K562 (cell line): ENCODE results near the gene SULT2B1. TPM values are rescaled to one million over a fixed set of nuclear protein-coding genes. Genes with fewer than 3 reads are reported as not detected.

Source experiments
- ARNT ChIP-seq, 2 experiments: fragments of 450-650 bp; IDR thresholded peaks; 2 replicates each; pipeline ENCODE4 v1.6.1; 2016; ENCODE audit warnings: mild to moderate bottlenecking in 1 of 2
- BHLHE40 ChIP-seq: IDR thresholded peaks from 2 replicates; pipeline ENCODE4 v1.6.1; 2011; ENCODE audit warnings: low read length, improper control_type of control experiment
- EHMT2 ChIP-seq: fragments of 450-650 bp; IDR thresholded peaks from 2 replicates; pipeline ENCODE4 v1.6.1; 2018; ENCODE audit warnings: antibody characterized with exemption
- FOXA3 ChIP-seq, 2 experiments: fragments of 450-650 bp in 1 of 2; sonication (generic) in 1 of 2; formaldehyde crosslinking; IDR thresholded peaks in 1 of 2; conservative IDR thresholded peaks in 1 of 2; 2 replicates each; pipeline versions ENCODE4 v1.4.0 to v1.8.0; 2020 to 2022; ENCODE audit warnings: mild to moderate bottlenecking in 2 of 2, missing genetic modification reagents in 1 of 2
- GATAD2B ChIP-seq: fragments of 450-650 bp; IDR thresholded peaks from 2 replicates; pipeline ENCODE4 v1.6.1; 2017; ENCODE audit warnings: mild to moderate bottlenecking, borderline replicate concordance
- HDAC3 ChIP-seq: fragments of 450-650 bp; IDR thresholded peaks from 2 replicates; pipeline ENCODE4 v1.6.1; 2018; ENCODE audit warnings: borderline replicate concordance, mild to moderate bottlenecking, moderate library complexity; ENCODE audit not compliant: partially characterized antibody
- ILF3 ChIP-seq: fragments of 450-650 bp; IDR thresholded peaks from 2 replicates; pipeline ENCODE4 v1.6.1; 2018; ENCODE audit warnings: antibody characterized with exemption, mild to moderate bottlenecking, moderate library complexity, borderline replicate concordance
- IRF2 ChIP-seq: sonication (generic); formaldehyde crosslinking; IDR thresholded peaks from 2 replicates; pipeline ENCODE4 v1.8.1; 2022; ENCODE audit warnings: mild to moderate bottlenecking, missing genetic modification reagents
- KDM2B ChIP-seq: fragments of 250-450 bp; sonication (Bioruptor Pico); IDR thresholded peaks from 2 replicates; pipeline ENCODE4 v1.8.0; 2021; ENCODE audit warnings: mild to moderate bottlenecking, moderate library complexity
- PCBP1 ChIP-seq: fragments of 200-400 bp; formaldehyde crosslinking; IDR thresholded peaks from 2 replicates; pipeline ENCODE4 v1.6.1; 2018; ENCODE audit warnings: mild to moderate bottlenecking, low read depth, low read length; ENCODE audit not compliant: poor library complexity, severe bottlenecking
- RBM15 ChIP-seq: fragments of 200-400 bp; formaldehyde crosslinking; IDR thresholded peaks from 2 replicates; pipeline ENCODE4 v1.6.1; 2018; ENCODE audit warnings: mild to moderate bottlenecking, low read length, moderate library complexity; ENCODE audit not compliant: insufficient read depth
- TCF7L2 ChIP-seq: fragments of 150-350 bp; IDR thresholded peaks from 2 replicates; pipeline ENCODE4 v1.6.1; 2016; ENCODE audit warnings: low read depth, mild to moderate bottlenecking, low read length, moderate library complexity
- ZFP30 ChIP-seq: fragments of 250-450 bp; sonication (Bioruptor Pico); IDR thresholded peaks from 2 replicates; pipeline ENCODE4 v1.8.0; 2022; ENCODE audit warnings: moderate library complexity, mild to moderate bottlenecking, inconsistent platforms, borderline replicate concordance
- ZNF140 ChIP-seq: fragments of 250-450 bp; sonication (Bioruptor Pico); IDR thresholded peaks from 2 replicates; pipeline ENCODE4 v1.8.0; 2021; ENCODE audit warnings: moderate library complexity, mild to moderate bottlenecking, inconsistent platforms
- ZNF232 ChIP-seq: sonication (generic); formaldehyde crosslinking; IDR thresholded peaks from 2 replicates; pipeline ENCODE4 v1.8.0; 2022; ENCODE audit warnings: mild to moderate bottlenecking, missing genetic modification reagents
- ZNF561 ChIP-seq: fragments of 450-650 bp; formaldehyde crosslinking; conservative IDR thresholded peaks from 2 replicates; pipeline ENCODE4 v1.4.0; 2020; ENCODE audit warnings: mild to moderate bottlenecking, moderate library complexity
- polyA plus RNA-seq, 8 experiments: library from polyadenylated mRNA; depleted of rRNA in 4 of 8; stranded (reverse) in 5 of 8; unstranded in 3 of 8; fragments of >200 nt; fragmentation: Nextera tagmentation in 2 of 8; fragmentation: Illumina TruSeq in 1 of 8; extraction: Ambion mirVana in 2 of 8; extraction: Trizol in 1 of 8; gene quantifications; 2 replicates each; pipeline versions ENCODE4 v1.2.1 to v1.2.3, GENCODE V29; 2011 to 2014; ENCODE audit warnings: inconsistent platforms in 1 of 8, missing spikeins in 1 of 8
- total RNA-seq, 7 experiments: library from RNA; depleted of rRNA in 6 of 7; stranded (reverse); fragments of >200 nt in 6 of 7; fragmentation: Illumina TruSeq in 2 of 7; extraction: Trizol in 2 of 7; gene quantifications; 2 replicates each; pipeline versions ENCODE4 v1.2.1 to v1.2.3, GENCODE V29; 2011 to 2021; ENCODE audit warnings: low replicate concordance in 1 of 7
- TF ChIP-seq, protein P1 (sequence below): fragments of 450-650 bp; IDR thresholded peaks from 2 replicates; pipeline ENCODE4 v1.6.1; 2016; ENCODE audit warnings: low read depth
- TF ChIP-seq, protein P2 (sequence below): fragments of 450-650 bp; formaldehyde crosslinking; IDR thresholded peaks from 2 replicates; pipeline ENCODE4 v1.4.0; 2020; ENCODE audit warnings: mild to moderate bottlenecking, moderate library complexity

The SULT2B1 gene
- total and polyA plus RNA-seq, 9 of the 15 experiments (the other 6 are each of a cell fraction or from before 2014, with no cell fraction given), result 0.09 to 0.62 (median 0.22) TPM; not detected in 2

DNA sequence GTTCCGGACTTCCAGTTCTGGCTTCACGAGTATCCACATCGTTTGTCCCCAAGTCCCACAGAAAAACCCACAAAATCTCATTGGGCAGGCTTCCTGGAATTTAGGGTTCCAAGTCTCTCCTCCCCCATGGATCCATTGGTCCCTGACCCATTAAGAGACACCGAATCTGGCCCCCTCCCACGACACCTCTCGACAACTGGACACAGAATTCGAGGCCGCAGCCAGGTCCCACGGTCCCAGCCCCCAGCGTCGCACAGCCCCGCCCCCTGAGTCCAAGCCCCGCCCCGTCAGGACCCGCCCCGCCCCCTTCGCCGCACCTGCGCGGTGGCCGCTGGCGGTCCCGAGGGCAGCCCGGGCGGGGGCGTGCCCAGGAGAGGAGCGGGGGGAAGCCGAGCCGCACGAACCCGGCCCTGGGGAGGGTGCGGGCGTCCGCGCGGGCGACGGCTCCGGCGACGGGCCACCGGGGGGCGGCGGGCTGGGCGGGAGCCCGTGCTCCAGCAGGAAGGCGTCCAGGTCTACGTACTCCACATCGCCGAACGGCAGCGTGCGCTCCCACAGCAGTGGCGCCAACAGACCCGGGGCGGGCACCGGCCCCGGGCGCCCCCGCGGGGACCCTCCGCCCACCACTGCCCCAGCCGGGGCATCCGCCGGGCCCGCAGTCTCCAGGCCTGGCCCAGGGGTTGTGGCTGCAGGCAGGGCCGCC lies 83.4 kb downstream of the SULT2B1 start (continued):
- TF ChIP-seq ZNF140 (CRISPR knock-in tag), result no peak
- TF ChIP-seq, protein P1, sequence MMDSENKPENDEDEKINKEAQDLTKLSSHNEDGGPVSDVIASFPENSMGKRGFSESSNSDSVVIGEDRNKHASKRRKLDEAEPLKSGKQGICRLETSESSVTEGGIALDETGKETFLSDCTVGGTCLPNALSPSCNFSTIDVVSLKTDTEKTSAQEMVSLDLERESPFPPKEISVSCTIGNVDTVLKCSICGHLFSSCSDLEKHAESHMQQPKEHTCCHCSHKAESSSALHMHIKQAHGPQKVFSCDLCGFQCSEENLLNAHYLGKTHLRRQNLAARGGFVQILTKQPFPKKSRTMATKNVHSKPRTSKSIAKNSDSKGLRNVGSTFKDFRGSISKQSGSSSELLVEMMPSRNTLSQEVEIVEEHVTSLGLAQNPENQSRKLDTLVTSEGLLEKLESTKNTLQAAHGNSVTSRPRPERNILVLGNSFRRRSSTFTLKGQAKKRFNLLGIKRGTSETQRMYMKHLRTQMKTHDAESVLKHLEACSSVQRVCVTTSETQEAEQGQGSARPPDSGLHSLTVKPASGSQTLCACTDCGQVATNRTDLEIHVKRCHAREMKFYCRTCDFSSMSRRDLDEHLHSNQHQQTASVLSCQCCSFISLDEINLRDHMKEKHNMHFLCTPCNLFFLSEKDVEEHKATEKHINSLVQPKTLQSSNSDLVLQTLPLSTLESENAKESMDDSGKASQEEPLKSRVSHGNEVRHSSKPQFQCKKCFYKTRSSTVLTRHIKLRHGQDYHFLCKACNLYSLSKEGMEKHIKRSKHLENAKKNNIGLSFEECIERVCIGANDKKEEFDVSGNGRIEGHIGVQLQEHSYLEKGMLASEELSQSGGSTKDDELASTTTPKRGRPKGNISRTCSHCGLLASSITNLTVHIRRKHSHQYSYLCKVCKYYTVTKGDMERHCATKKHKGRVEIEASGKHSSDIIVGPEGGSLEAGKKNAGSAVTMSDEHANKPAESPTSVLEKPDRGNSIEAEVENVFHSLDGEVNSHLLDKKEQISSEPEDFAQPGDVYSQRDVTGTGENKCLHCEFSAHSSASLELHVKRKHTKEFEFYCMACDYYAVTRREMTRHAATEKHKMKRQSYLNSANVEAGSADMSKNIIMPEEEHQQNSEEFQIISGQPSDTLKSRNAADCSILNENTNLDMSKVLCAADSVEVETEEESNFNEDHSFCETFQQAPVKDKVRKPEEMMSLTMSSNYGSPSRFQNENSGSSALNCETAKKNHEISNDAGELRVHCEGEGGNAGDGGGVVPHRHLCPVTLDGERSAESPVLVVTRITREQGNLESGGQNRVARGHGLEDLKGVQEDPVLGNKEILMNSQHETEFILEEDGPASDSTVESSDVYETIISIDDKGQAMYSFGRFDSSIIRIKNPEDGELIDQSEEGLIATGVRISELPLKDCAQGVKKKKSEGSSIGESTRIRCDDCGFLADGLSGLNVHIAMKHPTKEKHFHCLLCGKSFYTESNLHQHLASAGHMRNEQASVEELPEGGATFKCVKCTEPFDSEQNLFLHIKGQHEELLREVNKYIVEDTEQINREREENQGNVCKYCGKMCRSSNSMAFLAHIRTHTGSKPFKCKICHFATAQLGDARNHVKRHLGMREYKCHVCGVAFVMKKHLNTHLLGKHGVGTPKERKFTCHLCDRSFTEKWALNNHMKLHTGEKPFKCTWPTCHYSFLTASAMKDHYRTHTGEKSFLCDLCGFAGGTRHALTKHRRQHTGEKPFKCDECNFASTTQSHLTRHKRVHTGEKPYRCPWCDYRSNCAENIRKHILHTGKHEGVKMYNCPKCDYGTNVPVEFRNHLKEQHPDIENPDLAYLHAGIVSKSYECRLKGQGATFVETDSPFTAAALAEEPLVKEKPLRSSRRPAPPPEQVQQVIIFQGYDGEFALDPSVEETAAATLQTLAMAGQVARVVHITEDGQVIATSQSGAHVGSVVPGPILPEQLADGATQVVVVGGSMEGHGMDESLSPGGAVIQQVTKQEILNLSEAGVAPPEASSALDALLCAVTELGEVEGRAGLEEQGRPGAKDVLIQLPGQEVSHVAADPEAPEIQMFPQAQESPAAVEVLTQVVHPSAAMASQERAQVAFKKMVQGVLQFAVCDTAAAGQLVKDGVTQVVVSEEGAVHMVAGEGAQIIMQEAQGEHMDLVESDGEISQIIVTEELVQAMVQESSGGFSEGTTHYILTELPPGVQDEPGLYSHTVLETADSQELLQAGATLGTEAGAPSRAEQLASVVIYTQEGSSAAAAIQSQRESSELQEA, result no peak
- TF ChIP-seq KDM2B (CRISPR knock-in tag), result no peak
- TF ChIP-seq FOXA3 (CRISPR knock-in tag; conservative IDR thresholded peaks at IDR 0.05 in 1 of 2, IDR thresholded peaks at IDR 0.05 in 1 of 2), result no peak
- no peak for TF ChIP-seq ZNF561 (CRISPR knock-in tag)
- no peak for TF ChIP-seq ARNT (IDR thresholded peaks at IDR 0.05)
- no peak for TF ChIP-seq BHLHE40
- TF ChIP-seq ZFP30 (CRISPR knock-in tag), result no peak
- TF ChIP-seq HDAC3, result no peak
- no peak for TF ChIP-seq RBM15
- TF ChIP-seq IRF2 (CRISPR knock-in tag), result no peak
- TF ChIP-seq, protein P2, sequence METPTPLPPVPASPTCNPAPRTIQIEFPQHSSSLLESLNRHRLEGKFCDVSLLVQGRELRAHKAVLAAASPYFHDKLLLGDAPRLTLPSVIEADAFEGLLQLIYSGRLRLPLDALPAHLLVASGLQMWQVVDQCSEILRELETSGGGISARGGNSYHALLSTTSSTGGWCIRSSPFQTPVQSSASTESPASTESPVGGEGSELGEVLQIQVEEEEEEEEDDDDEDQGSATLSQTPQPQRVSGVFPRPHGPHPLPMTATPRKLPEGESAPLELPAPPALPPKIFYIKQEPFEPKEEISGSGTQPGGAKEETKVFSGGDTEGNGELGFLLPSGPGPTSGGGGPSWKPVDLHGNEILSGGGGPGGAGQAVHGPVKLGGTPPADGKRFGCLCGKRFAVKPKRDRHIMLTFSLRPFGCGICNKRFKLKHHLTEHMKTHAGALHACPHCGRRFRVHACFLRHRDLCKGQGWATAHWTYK, result no peak; the same call in 1 of the 2 replicates
- TF ChIP-seq ZNF232 (CRISPR knock-in tag), result no peak
- TF ChIP-seq EHMT2, result no peak
- no peak for TF ChIP-seq PCBP1
- TF ChIP-seq ILF3, result no peak
- TF ChIP-seq TCF7L2, result no peak
- no peak; the same call in 1 of the 2 replicates for TF ChIP-seq GATAD2B
